Right lobe of liver (tissue), 4 donors: ENCODE results near the gene ITGA8.

Source experiments
- CTCF ChIP-seq, 4 donors: fragments of 200-600 bp in 3 of 4; fragments of 450-650 bp in 1 of 4; IDR thresholded peaks; one replicate each; pipeline versions ENCODE4 v1.5.1 to v1.8.0; 2016 to 2022; ENCODE audit warnings: antibody characterized with exemption in 4 of 4, mild to moderate bottlenecking in 2 of 4
- POLR2A ChIP-seq: fragments of 450-650 bp; IDR thresholded peaks from one replicate; pipeline ENCODE4 v1.6.1; 2017; ENCODE audit warnings: antibody characterized with exemption, mild to moderate bottlenecking
- donor health status: DM: no; HTN: no; CAD: no.
- donor health status: DM: no; HTN: no; CAD: no.
- donor health status: DM: no; HTN: yes; CAD: no.

- TF ChIP-seq CTCF (IDR thresholded peaks at IDR 0.05) (no peak), POLR2A (no peak)
Measured at GRCh38 chr10:15739254-15739970, 19.7 kb upstream of the ITGA8 start.
